ENCODE data around the gene NTSR1.

DNA sequence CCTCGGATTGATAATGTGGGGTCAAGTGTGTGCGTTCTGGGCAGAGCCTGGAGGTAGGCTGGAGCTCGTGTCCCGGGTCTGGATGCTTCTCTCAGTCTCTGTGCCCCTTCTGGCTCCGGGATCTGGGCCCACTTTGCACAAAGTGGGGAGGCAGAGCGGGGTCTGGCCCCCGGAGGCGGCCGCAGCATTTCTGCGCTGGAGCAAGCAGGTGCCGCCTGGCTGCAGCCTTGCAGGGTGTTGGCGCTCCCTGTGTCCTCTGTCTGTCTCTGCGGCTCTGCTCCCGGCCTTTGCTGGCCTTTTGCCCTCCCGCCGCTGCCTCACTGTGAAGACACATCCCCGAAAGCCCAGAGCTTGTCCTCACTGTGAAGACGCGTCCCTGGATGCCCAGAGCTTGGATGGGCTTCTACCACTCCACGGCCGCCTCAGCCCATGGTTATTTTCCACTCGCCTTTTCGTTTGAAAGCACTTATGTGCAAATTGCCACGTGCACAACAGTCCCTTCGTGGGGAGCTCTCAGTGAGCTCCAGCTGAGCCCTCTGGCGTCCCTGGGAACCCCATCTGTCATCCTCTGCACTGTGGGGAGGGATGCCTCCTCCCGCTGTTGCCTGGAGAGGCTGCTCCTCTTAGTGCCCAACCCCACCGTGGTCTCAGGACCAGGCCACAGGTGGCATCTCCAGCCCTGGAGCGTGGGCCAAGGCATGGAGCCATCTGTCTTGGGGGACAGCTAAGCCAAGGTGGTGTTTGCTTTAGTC is 49.0 kb upstream of the NTSR1 start:
- TF ChIP-seq EZH2 (IDR thresholded peaks at IDR 0.05; ENCODE audit: insufficient read depth, poor library complexity, severe bottlenecking) (no peak), EZH2phosphoT487 (IDR thresholded peaks at IDR 0.05; ENCODE audit: insufficient read depth, low read depth) (no peak)
